Ishikawa (cell line): ENCODE results near the gene CD247.

Experiments used
- CEBPB ChIP-seq: IDR thresholded peaks from 2 replicates; pipeline ENCODE4 v1.6.1; 2012
- EGR1 ChIP-seq: IDR thresholded peaks from 2 replicates; pipeline ENCODE4 v1.6.1; 2012
- EP300 ChIP-seq: IDR thresholded peaks from 2 replicates; pipeline ENCODE4 v1.6.1; 2012; ENCODE audit warnings: borderline replicate concordance
- RAD21 ChIP-seq: IDR thresholded peaks from 2 replicates; pipeline ENCODE4 v1.6.1; 2012; ENCODE audit warnings: low read depth
- TAF1 ChIP-seq: IDR thresholded peaks from 2 replicates; pipeline ENCODE4 v1.6.1; 2012; ENCODE audit warnings: low read depth, mild to moderate bottlenecking
- TCF12 ChIP-seq: IDR thresholded peaks from 2 replicates; pipeline ENCODE4 v1.6.1; 2012; ENCODE audit warnings: low read depth
- TEAD4 ChIP-seq: IDR thresholded peaks from 2 replicates; pipeline ENCODE4 v1.6.1; 2012
- YY1 ChIP-seq: IDR thresholded peaks from 2 replicates; pipeline ENCODE4 v1.6.1; 2012; ENCODE audit warnings: low read depth
- ZBTB7A ChIP-seq: IDR thresholded peaks from 2 replicates; pipeline ENCODE4 v1.6.1; 2012; ENCODE audit warnings: low read depth
- TF ChIP-seq, protein P1 (sequence below): IDR thresholded peaks from 2 replicates; pipeline ENCODE4 v1.6.1; 2012; ENCODE audit warnings: low read depth, mild to moderate bottlenecking
- TF ChIP-seq, protein P2 (sequence below): IDR thresholded peaks from 2 replicates; pipeline ENCODE4 v1.6.1; 2012

GRCh38 chr1:167387251-167387910 is 130.9 kb downstream of the CD247 start:
- no peak for TF ChIP-seq RAD21
- TF ChIP-seq, protein P1, sequence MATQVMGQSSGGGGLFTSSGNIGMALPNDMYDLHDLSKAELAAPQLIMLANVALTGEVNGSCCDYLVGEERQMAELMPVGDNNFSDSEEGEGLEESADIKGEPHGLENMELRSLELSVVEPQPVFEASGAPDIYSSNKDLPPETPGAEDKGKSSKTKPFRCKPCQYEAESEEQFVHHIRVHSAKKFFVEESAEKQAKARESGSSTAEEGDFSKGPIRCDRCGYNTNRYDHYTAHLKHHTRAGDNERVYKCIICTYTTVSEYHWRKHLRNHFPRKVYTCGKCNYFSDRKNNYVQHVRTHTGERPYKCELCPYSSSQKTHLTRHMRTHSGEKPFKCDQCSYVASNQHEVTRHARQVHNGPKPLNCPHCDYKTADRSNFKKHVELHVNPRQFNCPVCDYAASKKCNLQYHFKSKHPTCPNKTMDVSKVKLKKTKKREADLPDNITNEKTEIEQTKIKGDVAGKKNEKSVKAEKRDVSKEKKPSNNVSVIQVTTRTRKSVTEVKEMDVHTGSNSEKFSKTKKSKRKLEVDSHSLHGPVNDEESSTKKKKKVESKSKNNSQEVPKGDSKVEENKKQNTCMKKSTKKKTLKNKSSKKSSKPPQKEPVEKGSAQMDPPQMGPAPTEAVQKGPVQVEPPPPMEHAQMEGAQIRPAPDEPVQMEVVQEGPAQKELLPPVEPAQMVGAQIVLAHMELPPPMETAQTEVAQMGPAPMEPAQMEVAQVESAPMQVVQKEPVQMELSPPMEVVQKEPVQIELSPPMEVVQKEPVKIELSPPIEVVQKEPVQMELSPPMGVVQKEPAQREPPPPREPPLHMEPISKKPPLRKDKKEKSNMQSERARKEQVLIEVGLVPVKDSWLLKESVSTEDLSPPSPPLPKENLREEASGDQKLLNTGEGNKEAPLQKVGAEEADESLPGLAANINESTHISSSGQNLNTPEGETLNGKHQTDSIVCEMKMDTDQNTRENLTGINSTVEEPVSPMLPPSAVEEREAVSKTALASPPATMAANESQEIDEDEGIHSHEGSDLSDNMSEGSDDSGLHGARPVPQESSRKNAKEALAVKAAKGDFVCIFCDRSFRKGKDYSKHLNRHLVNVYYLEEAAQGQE, result no peak
- TF ChIP-seq, protein P2, sequence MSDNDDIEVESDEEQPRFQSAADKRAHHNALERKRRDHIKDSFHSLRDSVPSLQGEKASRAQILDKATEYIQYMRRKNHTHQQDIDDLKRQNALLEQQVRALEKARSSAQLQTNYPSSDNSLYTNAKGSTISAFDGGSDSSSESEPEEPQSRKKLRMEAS, result no peak
- no peak for TF ChIP-seq EP300
- no peak for TF ChIP-seq ZBTB7A
- no peak for TF ChIP-seq YY1
- TF ChIP-seq TAF1, result no peak
- no peak for TF ChIP-seq TCF12
- TF ChIP-seq EGR1, result no peak
- no peak for TF ChIP-seq CEBPB
- no peak for TF ChIP-seq TEAD4
